AG09309 (cell line): ENCODE data around the gene MEIOC.
"Not testable (repeated sequence)": the region's sequence is repeated elsewhere in the genome, so short reads cannot be mapped to it uniquely, and the experiment has no call there.

Source experiments
- DNase-seq: peaks from one replicate; pipeline ENCODE4 v3.0.0-alpha.2; 2010; ENCODE audit warnings: low read depth
- H3K4me3 ChIP-seq: 2 replicates; pipeline ENCODE4 v1.5.1; 2011; ENCODE audit warnings: mild to moderate bottlenecking, low read depth, low read length, moderate library complexity; ENCODE audit not compliant: control insufficient read depth
- TF ChIP-seq, protein P1 (sequence below): IDR thresholded peaks from 2 replicates; pipeline ENCODE4 v1.5.1; 2011; ENCODE audit warnings: mild to moderate bottlenecking, low read depth, low read length, inconsistent platforms; ENCODE audit not compliant: insufficient read depth, control insufficient read depth; ENCODE audit errors: missing control alignments

The MEIOC gene

DNA sequence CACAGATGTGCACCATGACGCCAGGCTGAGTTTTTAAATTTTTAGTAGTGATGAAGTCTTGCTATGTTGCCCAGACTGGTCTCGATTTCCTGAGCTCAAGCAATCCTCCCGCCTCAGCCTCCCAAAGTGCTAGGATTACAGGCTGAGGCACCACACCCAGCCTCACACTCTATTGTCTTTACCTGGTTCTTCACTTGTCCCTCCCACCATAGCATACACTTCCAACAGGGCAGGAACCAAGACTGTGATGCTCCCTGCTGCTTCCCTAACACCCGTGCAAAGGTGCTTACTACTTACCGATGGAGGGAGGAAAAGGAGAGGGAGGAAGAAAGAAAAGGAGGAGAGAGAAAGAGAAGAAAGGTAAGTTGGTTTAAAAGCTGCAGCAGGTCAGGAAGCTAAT is 41.4 kb upstream of the MEIOC start:
- no peak overlapping the region for H3K4me3 ChIP-seq
- TF ChIP-seq, protein P1, sequence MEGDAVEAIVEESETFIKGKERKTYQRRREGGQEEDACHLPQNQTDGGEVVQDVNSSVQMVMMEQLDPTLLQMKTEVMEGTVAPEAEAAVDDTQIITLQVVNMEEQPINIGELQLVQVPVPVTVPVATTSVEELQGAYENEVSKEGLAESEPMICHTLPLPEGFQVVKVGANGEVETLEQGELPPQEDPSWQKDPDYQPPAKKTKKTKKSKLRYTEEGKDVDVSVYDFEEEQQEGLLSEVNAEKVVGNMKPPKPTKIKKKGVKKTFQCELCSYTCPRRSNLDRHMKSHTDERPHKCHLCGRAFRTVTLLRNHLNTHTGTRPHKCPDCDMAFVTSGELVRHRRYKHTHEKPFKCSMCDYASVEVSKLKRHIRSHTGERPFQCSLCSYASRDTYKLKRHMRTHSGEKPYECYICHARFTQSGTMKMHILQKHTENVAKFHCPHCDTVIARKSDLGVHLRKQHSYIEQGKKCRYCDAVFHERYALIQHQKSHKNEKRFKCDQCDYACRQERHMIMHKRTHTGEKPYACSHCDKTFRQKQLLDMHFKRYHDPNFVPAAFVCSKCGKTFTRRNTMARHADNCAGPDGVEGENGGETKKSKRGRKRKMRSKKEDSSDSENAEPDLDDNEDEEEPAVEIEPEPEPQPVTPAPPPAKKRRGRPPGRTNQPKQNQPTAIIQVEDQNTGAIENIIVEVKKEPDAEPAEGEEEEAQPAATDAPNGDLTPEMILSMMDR: no peak
- no peak for DNase-seq

DNA sequence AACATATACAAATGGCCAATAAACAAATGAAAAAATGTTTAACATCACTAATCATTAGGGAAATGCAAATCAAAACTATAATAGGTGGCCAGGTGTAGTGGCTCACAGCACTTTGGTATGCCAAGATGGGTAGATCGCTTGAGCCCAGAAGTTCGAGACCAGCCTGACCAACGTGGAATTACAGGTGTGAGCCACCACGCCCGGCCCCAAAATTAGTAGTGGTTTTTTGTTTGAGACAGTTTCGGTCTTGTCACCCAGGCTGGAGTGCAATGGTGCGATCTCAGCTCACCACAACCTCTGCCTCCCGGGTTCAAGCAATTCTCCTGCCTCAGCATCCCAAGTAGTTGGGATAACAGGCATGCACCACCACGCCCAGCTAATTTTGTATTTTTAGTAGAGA is 37.6 kb upstream of the MEIOC start:
- not testable (repeated sequence) for H3K4me3 ChIP-seq, DNase-seq

DNA sequence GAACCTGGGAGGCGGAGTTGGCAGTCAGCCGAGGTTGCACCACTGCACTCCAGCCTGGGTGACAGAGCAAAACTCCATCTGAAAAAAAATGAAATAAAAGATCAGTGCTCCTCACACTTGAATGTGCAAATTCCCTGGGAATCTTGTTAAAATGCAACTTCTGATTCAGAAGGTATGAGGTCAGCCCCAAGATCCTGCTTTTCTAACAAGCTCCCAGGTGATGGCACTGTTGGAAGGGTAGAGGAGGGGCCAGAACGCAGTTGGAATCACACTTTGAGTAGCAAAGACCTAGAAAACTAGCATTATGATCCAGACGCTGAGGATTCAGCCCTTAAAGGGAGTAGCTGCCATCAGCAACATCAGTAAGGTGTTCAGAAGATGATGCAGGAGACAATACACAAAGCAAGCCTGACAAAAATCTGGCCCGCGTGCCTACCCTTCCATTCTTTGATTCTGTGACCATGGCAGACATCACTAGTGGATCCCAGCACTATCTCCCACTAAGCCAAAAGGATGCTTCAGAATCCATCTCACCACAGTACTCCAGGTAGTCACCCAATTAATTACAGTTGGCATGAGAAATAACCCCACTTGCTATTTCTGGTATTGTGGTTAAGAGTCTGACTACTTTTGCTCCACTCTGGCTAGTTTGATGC is 33.1 kb upstream of the MEIOC start:
- TF ChIP-seq, protein P1: no peak
- no peak overlapping the region for H3K4me3 ChIP-seq
- peak; percentile 21 for DNase-seq

DNA sequence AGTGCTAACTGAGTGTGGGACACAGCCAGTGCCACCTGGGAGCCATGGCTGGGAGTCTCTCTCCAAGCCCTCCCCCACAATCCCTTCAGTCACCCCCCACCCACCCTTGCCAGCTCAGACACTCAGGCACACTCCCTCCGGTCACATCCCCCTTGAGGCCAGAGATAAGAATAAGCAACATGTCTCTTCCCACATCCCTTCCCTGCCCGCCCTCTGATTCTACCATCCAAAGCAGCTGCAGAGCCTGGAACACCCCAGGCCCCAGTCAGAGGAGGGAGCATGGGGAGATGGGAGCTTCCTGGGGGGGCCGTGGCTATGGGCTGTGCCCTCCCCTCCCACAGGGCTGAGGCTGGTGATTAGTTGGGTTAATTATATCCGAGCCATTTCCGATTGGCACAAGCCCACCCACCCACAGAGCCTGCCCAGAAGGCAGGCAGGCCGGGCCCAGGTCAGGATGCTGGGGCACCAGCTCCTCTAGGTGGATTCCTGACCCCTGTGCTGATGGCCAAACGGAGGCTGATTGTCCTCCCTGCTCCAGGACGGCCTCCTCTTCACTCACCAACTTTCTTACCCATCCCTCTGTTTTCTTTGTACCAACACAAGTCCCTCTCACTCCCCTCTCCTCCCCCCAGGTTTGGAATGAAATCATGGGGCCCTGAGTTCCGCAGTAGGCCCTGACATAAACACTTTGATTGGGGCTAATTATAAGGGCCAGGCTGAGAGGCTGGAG is 28.6 kb upstream of the MEIOC start:
- TF ChIP-seq, protein P1: no peak
- DNase-seq: no peak
- no peak overlapping the region for H3K4me3 ChIP-seq

DNA sequence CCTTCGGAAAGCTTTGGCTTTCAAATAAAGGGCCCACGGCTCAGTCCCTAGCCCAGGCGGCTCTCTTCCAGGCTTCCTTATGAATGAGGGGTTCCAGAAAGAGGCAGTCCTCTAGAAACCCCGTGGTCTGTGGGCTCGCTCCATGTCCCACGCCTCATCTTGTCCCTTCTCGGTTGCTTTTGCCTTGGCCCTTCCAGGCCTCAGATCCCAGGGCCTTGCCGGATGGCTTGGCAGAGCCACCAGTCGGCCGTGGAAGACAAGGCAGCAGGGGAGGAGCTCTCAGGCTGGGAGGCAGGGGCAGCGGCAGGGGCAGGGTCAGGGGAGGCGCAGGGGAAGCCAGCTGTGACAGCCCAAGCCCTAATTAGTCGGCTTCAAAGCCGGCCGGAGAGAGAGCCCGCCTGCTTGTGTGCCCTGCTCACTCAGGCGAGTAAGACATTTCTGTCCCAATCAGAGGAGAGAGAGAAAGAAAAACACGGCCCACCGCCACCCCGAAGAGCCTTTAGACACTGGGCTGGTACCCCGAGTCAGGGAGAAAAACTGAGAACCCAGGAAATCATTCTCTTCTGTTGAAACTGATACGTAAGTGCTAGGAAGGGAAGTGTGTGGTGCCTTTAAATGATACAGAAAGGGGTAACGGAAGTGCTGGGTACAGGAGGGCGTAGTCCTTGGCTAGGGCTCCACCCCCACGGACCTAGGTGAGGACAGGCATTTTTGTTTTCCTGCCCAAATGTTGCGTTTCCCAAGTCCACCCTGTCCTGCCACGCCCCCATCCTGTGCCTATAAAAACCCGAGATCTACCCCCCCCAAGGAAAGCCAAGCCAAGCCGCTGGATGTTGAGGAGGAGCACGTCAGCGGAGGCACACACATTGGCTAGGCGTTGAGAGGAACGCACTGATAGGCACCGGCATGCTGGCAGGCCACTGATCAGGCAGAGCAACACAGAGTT is 27.8 kb upstream of the MEIOC start:
- DNase-seq: no peak
- TF ChIP-seq, protein P1: no peak
- no peak overlapping the region for H3K4me3 ChIP-seq

DNA sequence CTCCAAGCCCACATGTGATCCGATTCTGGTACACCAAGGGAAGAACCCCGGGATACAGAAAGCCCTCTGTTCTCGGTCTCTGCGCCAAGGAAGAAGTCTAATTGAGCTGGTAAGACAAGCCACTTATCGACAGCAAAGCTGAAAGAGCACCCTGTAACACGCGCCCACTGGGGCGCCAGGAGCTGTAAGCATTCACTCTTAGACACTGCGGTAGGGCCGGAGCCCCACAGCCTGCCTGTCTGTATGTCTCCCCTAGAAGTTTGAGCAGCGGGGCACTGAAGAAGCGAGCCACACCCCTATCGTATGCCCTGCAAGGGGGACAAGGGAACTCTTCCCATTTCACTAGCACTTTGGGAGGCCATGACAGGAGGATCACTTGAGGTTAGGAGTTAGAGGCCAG is 27.0 kb upstream of the MEIOC start:
- TF ChIP-seq, protein P1: no peak
- H3K4me3 ChIP-seq: no peak overlapping the region
- no peak for DNase-seq
